ENCODE data around the gene TIMP3.

TIMP3 gene

GRCh38 chr22:32827049-32827602 lies 25.6 kb downstream of the TIMP3 start:
- DNase-seq (ENCODE audit: low read depth in 1 of 2, low spot score in 1 of 2), result no peak

DNA sequence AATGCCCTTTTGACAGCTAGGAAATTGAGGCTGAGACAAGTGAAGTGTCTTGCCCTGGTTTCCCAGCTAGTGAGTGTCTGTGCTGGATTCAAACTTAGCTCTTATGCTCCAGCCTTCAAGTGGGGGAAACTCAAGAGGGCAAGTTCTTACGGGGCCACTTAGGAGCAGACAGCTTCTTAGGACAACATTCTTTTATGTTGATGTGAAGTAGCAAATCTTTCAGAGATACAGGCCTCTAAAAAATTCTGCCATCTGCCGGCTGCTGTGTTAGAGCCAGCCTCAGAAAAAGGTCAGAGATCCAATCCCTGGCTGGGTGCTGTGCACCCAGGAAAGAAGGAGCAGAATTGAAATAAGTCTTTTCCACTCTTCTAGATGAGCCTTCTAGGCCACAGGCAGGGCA lies 26.6 kb downstream of the TIMP3 start:
- DNase-seq (ENCODE audit: low read depth in 1 of 2, low spot score in 1 of 2), result no peak

GRCh38 chr22:32828561-32828960 lies 27.1 kb downstream of the TIMP3 start:
- no peak for DNase-seq (ENCODE audit: low read depth in 1 of 2, low spot score in 1 of 2)

- DNase-seq (ENCODE audit: low read depth in 1 of 2, low spot score in 1 of 2), result no peak
These were observed 27.9 kb downstream of the TIMP3 start for GRCh38 chr22:32829451-32829851.

DNA sequence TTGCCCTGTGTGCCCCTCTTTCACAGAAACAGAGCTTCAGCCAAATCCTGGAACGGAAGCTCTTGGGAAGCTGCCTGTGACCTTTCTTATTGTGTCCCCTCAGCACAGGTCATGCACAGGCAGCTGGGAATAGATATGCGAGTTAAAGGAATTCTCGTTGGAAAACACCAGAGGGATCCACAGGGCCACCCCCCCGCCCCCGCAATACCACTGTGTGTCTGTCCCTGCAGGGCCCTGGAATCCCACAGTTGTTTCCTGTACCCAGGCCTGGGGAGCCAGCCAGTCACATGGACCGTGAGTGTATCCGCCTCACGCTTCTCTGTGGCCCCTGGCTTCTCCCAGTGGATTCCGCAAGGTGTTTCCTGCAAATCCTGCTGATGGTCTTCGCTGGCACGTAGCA lies 29.0 kb downstream of the TIMP3 start:
- DNase-seq (ENCODE audit: low read depth in 1 of 2, low spot score in 1 of 2), result no peak

DNA sequence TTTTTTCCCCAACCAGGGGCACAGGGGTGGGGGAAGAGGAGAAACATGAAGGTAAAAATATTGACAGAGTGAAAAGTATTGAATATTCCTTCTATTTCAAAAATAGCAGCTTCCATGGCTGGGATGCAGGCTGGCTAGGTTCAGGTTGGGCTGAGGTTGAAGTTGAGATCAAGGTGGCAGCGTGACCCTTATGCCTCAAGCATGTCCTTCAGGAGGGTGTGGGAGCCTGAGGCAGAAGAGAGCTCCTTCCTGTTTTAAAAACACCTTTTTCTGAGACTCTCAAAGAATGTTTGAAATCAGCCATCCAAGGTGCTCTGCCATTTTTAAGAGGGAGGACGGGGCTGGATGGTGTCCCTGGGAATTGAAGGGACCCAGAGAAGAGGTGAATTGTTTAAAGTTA lies 29.5 kb downstream of the TIMP3 start:
- no peak for DNase-seq (ENCODE audit: low read depth in 1 of 2, low spot score in 1 of 2)

- no peak for DNase-seq (ENCODE audit: low read depth in 1 of 2, low spot score in 1 of 2)
These were observed 30.1 kb downstream of the TIMP3 start for GRCh38 chr22:32831584-32831983.

DNA sequence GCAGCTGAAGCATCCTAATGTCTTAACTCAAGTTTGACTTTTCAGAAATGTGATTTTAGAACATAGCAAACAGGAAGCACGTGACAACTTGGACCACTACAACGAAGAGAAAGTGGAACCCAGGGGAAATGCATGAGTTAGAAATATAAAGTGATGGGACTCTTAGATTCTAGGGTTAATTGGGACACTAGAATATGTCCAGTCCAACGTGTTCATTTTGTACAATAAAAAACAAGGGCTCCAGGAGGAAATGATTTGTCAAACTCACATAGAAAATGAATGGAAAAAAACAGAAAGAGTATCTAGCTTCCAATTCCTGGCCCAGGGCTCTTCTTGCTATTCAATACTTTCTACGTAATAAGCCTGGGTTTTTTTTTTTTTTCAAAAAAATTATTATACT lies 30.7 kb downstream of the TIMP3 start:
- DNase-seq (ENCODE audit: low read depth in 1 of 2, low spot score in 1 of 2), result no peak

DNA sequence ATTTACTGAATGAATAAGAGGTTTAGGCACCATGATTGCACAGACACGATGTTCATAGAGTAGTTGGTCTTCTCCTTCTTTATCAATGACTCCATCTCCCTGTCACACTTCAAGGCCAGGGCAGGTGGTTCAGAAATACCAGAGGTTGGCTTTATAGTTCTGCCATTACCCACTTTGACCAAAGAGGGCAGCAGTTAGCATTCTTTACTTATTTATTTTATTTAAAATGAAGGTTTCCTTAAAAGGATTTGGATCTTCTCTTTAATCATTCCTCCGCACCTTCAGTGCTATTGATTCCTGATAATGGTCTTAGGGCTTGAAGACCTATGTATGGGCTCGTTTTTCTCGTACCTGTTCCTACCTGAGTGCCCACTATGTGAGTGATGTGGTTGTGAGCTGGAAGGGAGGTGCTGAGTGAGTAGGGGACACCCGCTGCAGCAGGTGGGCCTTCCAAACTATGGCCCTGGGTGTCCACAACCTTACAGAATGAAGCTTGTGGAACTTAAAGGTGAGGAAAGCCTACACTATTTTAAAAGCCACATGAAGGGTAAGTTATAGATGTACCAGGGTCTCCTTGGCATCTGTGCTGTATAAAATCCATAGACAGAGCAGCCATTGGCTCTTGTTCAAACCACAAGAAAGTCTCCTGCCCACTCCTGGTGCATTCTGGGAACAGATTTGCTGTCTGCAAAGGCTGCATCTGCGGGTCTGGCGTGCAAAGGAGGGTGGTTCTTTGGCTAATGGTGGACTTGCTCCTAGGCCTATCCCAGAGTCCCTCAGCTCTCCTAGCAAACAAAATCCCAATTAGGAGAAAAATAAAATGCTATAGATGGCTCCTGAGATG lies 35.0 kb downstream of the TIMP3 start:
- DNase-seq (ENCODE audit: low read depth in 1 of 2, low spot score in 1 of 2), result no peak

- no peak for DNase-seq (ENCODE audit: low read depth in 1 of 2, low spot score in 1 of 2)
These were observed 35.6 kb downstream of the TIMP3 start for GRCh38 chr22:32837142-32837541.

DNA sequence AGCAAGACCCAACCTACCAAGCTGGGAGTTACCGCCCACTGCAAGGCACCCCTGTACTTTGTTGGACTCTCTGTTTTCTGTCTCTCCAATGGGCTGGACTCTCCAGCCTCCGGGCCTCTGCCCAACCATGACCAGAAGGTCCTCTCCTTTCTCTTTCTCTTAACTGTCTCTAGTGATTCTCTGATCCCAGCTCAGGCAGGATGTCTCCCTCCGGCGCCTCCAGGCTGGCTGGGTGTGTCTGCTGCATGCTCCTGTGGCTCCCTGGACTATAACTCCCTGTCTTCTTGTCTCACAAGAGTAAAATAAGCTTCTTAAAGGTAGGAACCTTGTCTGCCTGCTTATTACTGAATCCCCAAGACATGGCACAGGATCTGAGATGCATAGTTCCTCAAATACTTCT lies 36.3 kb downstream of the TIMP3 start:
- DNase-seq (ENCODE audit: low read depth in 1 of 2, low spot score in 1 of 2), result no peak

DNA sequence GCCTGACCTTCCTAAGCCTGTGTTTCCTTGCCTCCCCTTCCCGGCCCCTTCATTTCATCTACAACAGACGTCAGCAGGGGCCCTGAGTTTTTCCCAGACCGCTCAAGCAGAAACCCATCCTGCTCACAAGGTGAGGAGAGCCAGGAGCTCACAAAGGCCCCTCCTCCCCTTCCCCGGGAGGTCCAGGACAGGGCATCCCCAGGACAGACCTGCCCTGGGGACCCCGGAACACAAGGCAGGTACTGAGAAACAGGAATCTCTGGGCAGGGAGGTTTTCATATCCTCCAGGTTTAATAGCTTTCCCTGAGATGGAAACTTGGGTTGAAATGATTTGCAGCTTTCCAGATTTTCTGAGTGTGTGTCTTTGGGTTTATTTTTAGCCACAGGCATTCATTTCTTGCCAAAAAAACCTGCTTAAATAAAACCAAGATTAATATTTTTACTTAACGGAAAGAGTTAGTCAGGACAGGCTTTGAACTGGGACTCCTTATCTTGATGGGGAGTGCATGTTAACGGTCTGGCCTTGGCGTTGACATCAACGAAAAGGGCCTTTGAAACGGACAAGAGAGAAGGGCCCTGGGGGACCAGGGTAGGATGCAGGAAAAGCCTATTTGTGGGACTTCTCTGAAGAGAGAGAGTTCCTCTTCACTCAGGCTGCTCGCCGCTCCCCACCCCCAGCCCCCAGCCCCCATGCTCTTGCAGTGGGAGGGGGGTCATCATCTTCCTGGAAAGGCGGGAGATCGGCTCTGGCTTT lies 38.5 kb downstream of the TIMP3 start:
- no peak for DNase-seq (ENCODE audit: low read depth in 1 of 2, low spot score in 1 of 2)

DNA sequence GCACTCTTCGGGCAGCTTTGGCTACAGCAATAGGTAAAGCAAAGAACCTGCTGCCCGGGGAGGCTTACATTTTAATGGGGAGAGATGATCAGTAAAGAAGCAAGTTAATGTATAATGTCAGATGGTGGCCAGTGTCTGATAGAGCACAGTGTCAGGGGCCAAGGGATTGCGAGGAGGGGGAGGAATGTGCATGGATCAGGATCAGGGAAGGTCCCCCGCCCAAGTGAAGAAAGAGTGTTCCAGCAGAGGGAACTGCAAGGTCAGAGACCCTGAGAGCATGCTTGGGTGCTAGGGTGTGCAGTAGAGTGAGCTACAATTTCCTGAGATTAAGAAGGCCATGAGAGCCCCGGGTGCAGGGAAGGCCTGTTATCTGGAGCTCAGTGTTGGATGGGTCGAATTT lies 39.7 kb downstream of the TIMP3 start:
- no peak for DNase-seq (ENCODE audit: low read depth in 1 of 2, low spot score in 1 of 2)

- DNase-seq (ENCODE audit: low read depth in 1 of 2, low spot score in 1 of 2), result no peak
These were observed 41.0 kb downstream of the TIMP3 start for GRCh38 chr22:32842486-32842885.

GRCh38 chr22:32843300-32843699 lies 41.8 kb downstream of the TIMP3 start:
- DNase-seq (ENCODE audit: low read depth in 1 of 2, low spot score in 1 of 2), result no peak

DNA sequence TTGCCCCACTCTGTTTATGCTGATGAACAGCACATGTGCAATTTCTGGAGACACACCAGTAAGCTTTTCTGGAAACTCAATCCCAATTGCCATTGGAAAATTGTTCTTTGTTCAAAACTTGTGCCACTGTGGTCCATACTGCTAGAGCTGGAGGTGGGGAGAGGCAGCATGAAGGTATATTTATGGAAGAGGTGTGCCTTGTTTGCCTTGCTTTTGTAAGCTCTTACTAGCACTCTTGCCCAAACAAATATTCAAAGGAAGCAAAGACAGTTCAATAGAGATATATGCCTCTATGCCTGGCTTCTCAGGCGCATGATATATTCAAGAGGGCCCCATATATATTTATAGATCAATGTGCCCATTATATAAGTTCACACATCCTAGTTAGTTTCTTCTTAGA lies 42.7 kb downstream of the TIMP3 start:
- no peak for DNase-seq (ENCODE audit: low read depth in 1 of 2, low spot score in 1 of 2)

DNA sequence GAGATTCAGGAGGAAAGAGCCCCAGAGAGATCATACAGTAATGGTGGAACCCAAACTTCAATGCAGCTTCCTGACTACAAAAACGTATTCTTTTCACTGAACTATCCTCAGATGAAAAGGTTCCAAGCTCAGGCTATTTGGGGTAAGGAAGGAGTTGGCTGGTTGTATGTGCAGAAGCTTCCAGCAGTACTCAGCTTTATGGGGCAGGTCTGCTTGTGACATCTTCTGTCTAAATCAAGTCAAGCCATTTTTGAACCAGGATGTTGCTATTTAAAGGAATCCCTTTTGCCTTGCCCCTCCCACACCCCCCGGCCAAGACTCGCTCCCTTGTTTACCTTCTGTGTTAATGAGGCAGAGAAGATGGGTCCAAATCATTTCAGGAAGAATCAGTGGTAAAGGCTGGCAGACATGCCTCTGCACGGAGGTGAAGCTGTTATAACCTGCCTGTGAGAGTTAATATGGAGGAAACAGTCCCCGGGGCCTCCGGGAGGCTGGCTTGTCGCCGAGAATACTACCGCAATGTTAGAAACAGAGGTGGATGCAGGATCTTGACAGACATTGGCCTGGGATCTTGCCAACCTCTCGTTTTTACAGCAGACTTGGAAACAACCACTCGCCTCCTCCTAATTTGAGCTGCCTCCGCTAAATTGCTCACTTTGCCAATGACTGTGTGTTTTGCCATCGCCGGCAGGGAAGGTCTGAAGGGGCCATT lies 45.4 kb downstream of the TIMP3 start:
- no peak for DNase-seq (ENCODE audit: low read depth in 1 of 2, low spot score in 1 of 2)

DNA sequence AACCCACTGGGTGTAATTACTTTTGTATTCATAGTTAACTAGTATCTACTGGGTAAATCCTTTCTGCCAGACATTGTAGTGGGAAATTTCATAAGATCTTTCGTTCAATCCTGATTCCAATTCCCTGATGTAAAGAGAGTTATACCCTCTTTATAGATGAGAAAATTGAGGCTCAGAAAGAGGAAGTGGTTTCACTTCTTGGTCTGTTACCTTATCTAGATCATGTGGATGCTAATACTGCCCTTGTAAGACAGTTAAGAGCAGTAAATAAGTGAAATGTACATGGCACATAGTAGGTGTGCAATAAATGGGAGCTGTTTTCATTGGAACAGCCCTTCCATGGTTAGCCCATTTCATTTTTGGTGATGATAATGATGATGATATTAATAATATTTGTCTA lies 46.7 kb downstream of the TIMP3 start:
- no peak for DNase-seq (ENCODE audit: low read depth in 1 of 2, low spot score in 1 of 2)

DNA sequence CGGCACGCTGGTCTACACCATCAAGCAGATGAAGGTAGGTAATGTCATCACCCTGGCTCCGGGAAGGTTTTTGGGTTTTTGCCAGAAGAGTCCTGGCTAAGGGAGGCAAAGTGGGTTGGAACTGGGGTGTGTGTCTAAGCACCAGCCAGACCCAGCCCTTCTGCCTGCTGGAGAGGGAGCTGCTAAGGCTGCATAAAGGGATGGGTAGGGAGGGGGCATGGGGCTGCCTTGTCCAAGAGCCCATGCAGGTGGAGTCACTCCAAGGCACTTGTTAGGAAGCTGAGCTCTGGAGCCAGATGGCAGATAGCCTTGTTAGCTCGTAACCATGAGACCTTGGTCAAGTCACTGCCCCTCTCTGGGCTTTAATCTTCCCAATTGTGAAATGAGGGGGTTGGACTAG lies 48.0 kb downstream of the TIMP3 start:
- DNase-seq (ENCODE audit: low read depth in 1 of 2, low spot score in 1 of 2), result no peak

- no peak for DNase-seq (ENCODE audit: low read depth in 1 of 2, low spot score in 1 of 2)
These were observed 48.7 kb downstream of the TIMP3 start for GRCh38 chr22:32850157-32850556.

GRCh38 chr22:32850591-32851517 lies 49.3 kb downstream of the TIMP3 start:
- DNase-seq (ENCODE audit: low read depth in 1 of 2, low spot score in 1 of 2), result no peak
